Stimulated activated CD4-positive, alpha-beta T cell treated with anti-CD3 and anti-CD28 coated beads, Interleukin-15, amount 100 ng/mL, for 48 hours (primary cell): ENCODE data around the gene FRS2.

Experiments used
- DNase-seq, 2 donors: peaks; one replicate each; pipeline ENCODE4 v3.0.0-alpha.2; 2020; ENCODE audit warnings: low read depth in 2 of 2

The FRS2 gene

GRCh38 chr12:69464428-69464827, 5.8 kb upstream of the FRS2 start:
- no peak for DNase-seq

- no peak for DNase-seq
These were observed 3.3 kb upstream of the FRS2 start for GRCh38 chr12:69466867-69467266.

GRCh38 chr12:69467366-69467765, 2.8 kb upstream of the FRS2 start:
- no peak for DNase-seq

GRCh38 chr12:69468237-69469026, 1.8 kb upstream of the FRS2 start:
- no peak for DNase-seq

GRCh38 chr12:69469854-69470188, 367 bp upstream of the FRS2 start:
- no peak for DNase-seq

GRCh38 chr12:69471076-69471430, 865 bp downstream of the FRS2 start:
- DNase-seq, result no peak

- DNase-seq, result no peak
These were observed 1.6 kb downstream of the FRS2 start for GRCh38 chr12:69471667-69472385.

- no peak for DNase-seq
These were observed 3.1 kb downstream of the FRS2 start for GRCh38 chr12:69473262-69473661.

GRCh38 chr12:69474456-69474855, 4.3 kb downstream of the FRS2 start:
- DNase-seq, result no peak

GRCh38 chr12:69475237-69475975, 5.2 kb downstream of the FRS2 start:
- DNase-seq, result no peak

- DNase-seq, result no peak
These were observed 6.3 kb downstream of the FRS2 start for GRCh38 chr12:69476276-69477017.

- DNase-seq, result no peak
These were observed 9.5 kb downstream of the FRS2 start for GRCh38 chr12:69479675-69480074.

GRCh38 chr12:69480698-69481097, 10.5 kb downstream of the FRS2 start:
- no peak for DNase-seq

GRCh38 chr12:69481133-69481532, 10.9 kb downstream of the FRS2 start:
- no peak for DNase-seq

GRCh38 chr12:69483700-69484099, 13.5 kb downstream of the FRS2 start:
- no peak for DNase-seq

GRCh38 chr12:69484428-69484827, 14.2 kb downstream of the FRS2 start:
- DNase-seq, result no peak

GRCh38 chr12:69490920-69491643, 20.9 kb downstream of the FRS2 start:
- DNase-seq, result no peak

GRCh38 chr12:69492739-69493138, 22.6 kb downstream of the FRS2 start:
- no peak for DNase-seq

- no peak for DNase-seq
These were observed 24.9 kb downstream of the FRS2 start for GRCh38 chr12:69495071-69495470.

GRCh38 chr12:69497308-69498026, 27.3 kb downstream of the FRS2 start:
- DNase-seq, result no peak

- no peak for DNase-seq
These were observed 30.4 kb downstream of the FRS2 start for GRCh38 chr12:69500631-69501030.
